HepG2 (cell line): ENCODE measurements around the gene LDLRAD4. TPM values are rescaled to one million over a fixed set of nuclear protein-coding genes. Genes with fewer than 3 reads are reported as not detected.

Experiments
- ATAC-seq: fragments of 200-7000 bp; cut with Tn5 transposase; 3 replicates; pipeline ENCODE4 v1.9.1; 2020; ENCODE audit warnings: mild to moderate bottlenecking, moderate library complexity
- BruUV-seq: library from RNA; stranded (reverse); fragments of 400-500 nt; replicated peaks from 2 replicates; lab custom pipeline; 2021; lab: Mats Ljungman, UMichigan
- CTCF ChIA-PET: fragments of 300-600 bp; formaldehyde crosslinking; extraction: SDS; loops from one replicate; lab custom pipeline; 2021; ENCODE audit warnings: low total read pairs, inconsistent platforms, low intra/inter-chr PET ratio; lab: Yijun Ruan, JAX
- POLR2A ChIA-PET: fragments of 350-600 bp; sonication (Branson Sonifier 250); formaldehyde crosslinking; loops from one replicate; lab custom pipeline; 2020; ENCODE audit warnings: antibody characterized with exemption, inconsistent platforms; lab: Yijun Ruan, JAX
- DNase-seq: peaks from one replicate; pipeline ENCODE4 v3.0.0-alpha.2; 2015; ENCODE audit warnings: low spot score
- FAIRE-seq: peaks from 3 replicates; lab custom pipeline; 2011; peaks lifted over from hg19 to GRCh38; lab: Jason Lieb, UNC
- H2AFZ ChIP-seq: one replicate; pipeline ENCODE4 v1.6.1; 2011; ENCODE audit warnings: low read length, inconsistent platforms
- H3K27ac ChIP-seq: fragments of 300-600 bp; 3 replicates; pipeline ENCODE4 v1.8.0; 2011; ENCODE audit warnings: mixed run types, mild to moderate bottlenecking, mixed read lengths, low read length, inconsistent platforms; ENCODE audit not compliant: insufficient read depth; ENCODE audit errors: extremely low read length
- H3K27me3 ChIP-seq, 2 experiments: fragments of 200-600 bp in 1 of 2; 2 replicates in 1 of 2; 3 replicates in 1 of 2; pipeline versions ENCODE4 v1.6.0 to v1.8.0; 2011; ENCODE audit warnings: low read length in 2 of 2, mild to moderate bottlenecking in 2 of 2, moderate library complexity in 2 of 2, inconsistent platforms in 1 of 2; ENCODE audit not compliant: insufficient read depth in 2 of 2, control insufficient read depth in 1 of 2
- H3K36me3 ChIP-seq, 2 experiments: fragments of 200-600 bp in 1 of 2; replicated peaks in 1 of 2; 2 replicates in 1 of 2; 3 replicates in 1 of 2; pipeline versions ENCODE4 v1.5.1 to v1.8.0; 2011; ENCODE audit warnings: low read length in 2 of 2, inconsistent platforms in 1 of 2; ENCODE audit not compliant: insufficient read depth in 2 of 2, control insufficient read depth in 1 of 2
- H3K4me1 ChIP-seq: 2 replicates; pipeline ENCODE4 v1.5.1; 2012; ENCODE audit warnings: low read length, inconsistent platforms; ENCODE audit not compliant: insufficient read depth
- H3K4me2 ChIP-seq: 2 replicates; pipeline ENCODE4 v1.6.0; 2011; ENCODE audit warnings: low read depth, low read length, inconsistent platforms
- H3K4me3 ChIP-seq, 3 experiments: fragments of 200-600 bp in 1 of 3; sonication (generic), shearing (Covaris generic) in 1 of 3; replicated peaks in 1 of 3; 2 replicates each; pipeline ENCODE4 v1.5.1; 2011 to 2016; ENCODE audit warnings: low read length in 3 of 3, inconsistent platforms in 2 of 3, low read depth in 2 of 3, mild to moderate bottlenecking in 2 of 3, control low read depth in 1 of 3, mixed read lengths in 1 of 3; ENCODE audit not compliant: insufficient read depth in 1 of 3
- H3K79me2 ChIP-seq: one replicate; pipeline ENCODE4 v1.6.1; 2011; ENCODE audit warnings: low read length, inconsistent platforms; ENCODE audit not compliant: insufficient read depth
- H3K9ac ChIP-seq: 2 replicates; pipeline ENCODE4 v1.6.0; 2011; ENCODE audit warnings: mild to moderate bottlenecking, low read depth, low read length, inconsistent platforms; ENCODE audit not compliant: insufficient read depth
- H3K9me3 ChIP-seq: 2 replicates; pipeline ENCODE4 v1.5.1; 2012; ENCODE audit warnings: mild to moderate bottlenecking, low read length
- H4K20me1 ChIP-seq: 2 replicates; pipeline ENCODE4 v1.6.0; 2011; ENCODE audit warnings: inconsistent platforms, mild to moderate bottlenecking, low read length, moderate library complexity; ENCODE audit not compliant: insufficient read depth
- HNF4G ChIP-seq, 2 experiments: sonication (generic) in 1 of 2; formaldehyde crosslinking in 1 of 2; IDR thresholded peaks; 2 replicates each; pipeline versions ENCODE4 v1.4.0 to v1.6.1; 2011 to 2020; ENCODE audit warnings: borderline replicate concordance in 2 of 2, low read depth in 2 of 2, mild to moderate bottlenecking in 2 of 2, low read length in 1 of 2, missing genetic modification reagents in 1 of 2, moderate library complexity in 1 of 2
- LCORL ChIP-seq, 2 experiments: fragments of 450-650 bp in 1 of 2; sonication (generic) in 1 of 2; formaldehyde crosslinking in 1 of 2; IDR thresholded peaks; 2 replicates each; pipeline versions ENCODE4 v1.5.0 to v1.6.1; 2017 to 2020; ENCODE audit warnings: antibody characterized with exemption in 1 of 2, missing genetic modification reagents in 1 of 2
- NRL ChIP-seq: sonication (generic); formaldehyde crosslinking; IDR thresholded peaks from 2 replicates; pipeline ENCODE4 v1.5.0; 2020; ENCODE audit warnings: missing genetic modification reagents, mild to moderate bottlenecking, moderate library complexity, borderline replicate concordance
- POGK ChIP-seq: sonication (generic); formaldehyde crosslinking; conservative IDR thresholded peaks from 2 replicates; pipeline ENCODE4 v1.8.0; 2022; ENCODE audit warnings: mild to moderate bottlenecking, moderate library complexity, missing genetic modification reagents
- SOX5 ChIP-seq: IDR thresholded peaks from 2 replicates; pipeline ENCODE4 v1.6.1; 2016; ENCODE audit warnings: borderline replicate concordance
- SP5 ChIP-seq: IDR thresholded peaks from 2 replicates; pipeline ENCODE4 v1.6.1; 2016; ENCODE audit warnings: low read depth, borderline replicate concordance
- ZBTB42 ChIP-seq: sonication (generic); formaldehyde crosslinking; IDR thresholded peaks from 2 replicates; pipeline ENCODE4 v1.5.0; 2020; ENCODE audit warnings: mild to moderate bottlenecking, missing genetic modification reagents
- ZFP41 ChIP-seq: sonication (generic); formaldehyde crosslinking; IDR thresholded peaks from 2 replicates; pipeline ENCODE4 v1.4.0; 2020; ENCODE audit warnings: mild to moderate bottlenecking, missing genetic modification reagents, borderline replicate concordance
- ZNF263 ChIP-seq: sonication (generic); formaldehyde crosslinking; IDR thresholded peaks from 2 replicates; pipeline ENCODE4 v1.4.0; 2020; ENCODE audit warnings: missing genetic modification reagents
- ZNF44 ChIP-seq: sonication (generic); formaldehyde crosslinking; IDR thresholded peaks from 2 replicates; pipeline ENCODE4 v1.5.1; 2020; ENCODE audit warnings: mild to moderate bottlenecking, missing genetic modification reagents
- ZNF556 ChIP-seq: sonication (generic); formaldehyde crosslinking; IDR thresholded peaks from 2 replicates; pipeline ENCODE4 v1.4.0; 2020; ENCODE audit warnings: mild to moderate bottlenecking, missing genetic modification reagents, borderline replicate concordance
- WGBS: methylation state at CpG from one replicate; pipeline ENCODE4 v1.1.6; 2017; ENCODE audit warnings: low lambda C conversion rate; 5-methylcytosine and 5-hydroxymethylcytosine counted together
- in situ Hi-C: cut with HindIII; loops from 2 replicates; pipeline ENCODE4 v1.10.0; 2017; ENCODE audit warnings: low pct_unique_long_range_greater_than_20kb; ENCODE audit not compliant: extremely low pct_ligation_motif_present
- intact Hi-C: fragments of 100-400 bp; cut with micrococcal nuclease; formaldehyde crosslinking; loops from one replicate; pipeline ENCODE4 v1.10.0; 2022; ENCODE audit not compliant: unreplicated experiment
- polyA plus RNA-seq, 8 experiments: library from polyadenylated mRNA; depleted of rRNA in 3 of 8; stranded (reverse) in 7 of 8; unstranded in 1 of 8; fragments of >200 nt; fragmentation: Illumina TruSeq in 4 of 8; extraction: Trizol in 4 of 8; gene quantifications; 2 replicates each; pipeline versions ENCODE4 v1.2.1 to v1.2.3, GENCODE V29; 2011 to 2016; ENCODE audit warnings: low read depth in 4 of 8, missing spikeins in 1 of 8, mixed read lengths in 1 of 8; ENCODE audit not compliant: insufficient read depth in 1 of 8
- total RNA-seq, 5 experiments: library from RNA; depleted of rRNA; stranded (reverse); fragments of >200 nt; fragmentation: Illumina TruSeq; extraction: Trizol; gene quantifications; 2 replicates each; pipeline ENCODE4 v1.2.3, GENCODE V29; 2016; ENCODE audit warnings: low read depth in 1 of 5
- TF ChIP-seq, protein P1 (sequence below): sonication (generic); formaldehyde crosslinking; IDR thresholded peaks from 2 replicates; pipeline ENCODE4 v1.4.0; 2020; ENCODE audit warnings: missing genetic modification reagents, borderline replicate concordance
- TF ChIP-seq, protein P2 (sequence below): sonication (generic); formaldehyde crosslinking; IDR thresholded peaks from 2 replicates; pipeline ENCODE4 v1.5.0; 2020; ENCODE audit warnings: missing genetic modification reagents

Gene LDLRAD4
- total and polyA plus RNA-seq, 2 of the 13 experiments (the other 11 are each of a cell fraction or from before 2014, with no cell fraction given): 13.6 to 20.9 TPM

GRCh38 chr18:13217971-13218367 lies 591 bp upstream of the LDLRAD4 start:
- Histone ChIP-seq H3K9me3 (no peaks in the 10 kb centered on the region), H2AFZ (no peak overlapping the region), H3K4me3 (peak overlapping the region; percentile 66 to 86 (median 83)), H3K36me3 (no peaks in the 10 kb centered on the region), H3K79me2 (peaks cover 8% of the 10 kb centered on the region), H3K4me2 (peak overlapping the region; percentile 80), H3K9ac (peak overlapping the region; percentile 72), H3K27ac (peak overlapping the region; percentile 66), H4K20me1 (no peaks in the 10 kb centered on the region; the same call in 1 of the 2 replicates), H3K27me3 (peaks cover 0 to 4% of the 10 kb centered on the region in 2 experiments; a peak in 2 of 5 replicates), H3K4me1 (peaks cover 71% of the 10 kb centered on the region)
- no peak for DNase-seq
- ChIA-PET POLR2A (interaction anchor here (0.7 to 1.8 kb wide), 3 partner anchors 38 to 79 kb away, joined by 3 to 10 read pairs (median 3); no protein-coding TSS in a partner anchor), CTCF (no interaction called here)
- in situ Hi-C loops (loop anchor here (25.0 kb wide), 1 partner anchor 419 kb away; no protein-coding TSS in a partner anchor), intact Hi-C loops (loop anchor here (1.0 to 10.0 kb wide), 6 partner anchors 41 to 497 kb away; no protein-coding TSS in a partner anchor)
- peak; percentile 22 for ATAC-seq
- no peak for FAIRE-seq
- WGBS: no CpG with 5 or more reads among the region's 53 CpGs
- no TSS peak for BruUV-seq
- TF ChIP-seq HNF4G (IDR thresholded peaks at IDR 0.05; ENCODE audit: borderline replicate concordance, low read depth, low read length) (no peak), HNF4G (CRISPR knock-in tag; IDR thresholded peaks at IDR 0.05; ENCODE audit: borderline replicate concordance, low read depth) (no peak), LCORL (IDR thresholded peaks at IDR 0.05) (no peak), LCORL (CRISPR knock-in tag; IDR thresholded peaks at IDR 0.05) (peak; percentile 74; the same call in 1 of the 2 replicates), ZBTB42 (no peak), NRL (CRISPR knock-in tag) (no peak), SOX5 (CRISPR knock-in tag) (no peak), ZFP41 (CRISPR knock-in tag) (no peak), ZNF556 (CRISPR knock-in tag) (peak; percentile 69; the same call in 1 of the 2 replicates), SP5 (no peak), POGK (CRISPR knock-in tag) (no peak; the same call in 1 of the 2 replicates), ZNF263 (CRISPR knock-in tag) (no peak), ZNF44 (no peak)
- TF ChIP-seq, protein P1, sequence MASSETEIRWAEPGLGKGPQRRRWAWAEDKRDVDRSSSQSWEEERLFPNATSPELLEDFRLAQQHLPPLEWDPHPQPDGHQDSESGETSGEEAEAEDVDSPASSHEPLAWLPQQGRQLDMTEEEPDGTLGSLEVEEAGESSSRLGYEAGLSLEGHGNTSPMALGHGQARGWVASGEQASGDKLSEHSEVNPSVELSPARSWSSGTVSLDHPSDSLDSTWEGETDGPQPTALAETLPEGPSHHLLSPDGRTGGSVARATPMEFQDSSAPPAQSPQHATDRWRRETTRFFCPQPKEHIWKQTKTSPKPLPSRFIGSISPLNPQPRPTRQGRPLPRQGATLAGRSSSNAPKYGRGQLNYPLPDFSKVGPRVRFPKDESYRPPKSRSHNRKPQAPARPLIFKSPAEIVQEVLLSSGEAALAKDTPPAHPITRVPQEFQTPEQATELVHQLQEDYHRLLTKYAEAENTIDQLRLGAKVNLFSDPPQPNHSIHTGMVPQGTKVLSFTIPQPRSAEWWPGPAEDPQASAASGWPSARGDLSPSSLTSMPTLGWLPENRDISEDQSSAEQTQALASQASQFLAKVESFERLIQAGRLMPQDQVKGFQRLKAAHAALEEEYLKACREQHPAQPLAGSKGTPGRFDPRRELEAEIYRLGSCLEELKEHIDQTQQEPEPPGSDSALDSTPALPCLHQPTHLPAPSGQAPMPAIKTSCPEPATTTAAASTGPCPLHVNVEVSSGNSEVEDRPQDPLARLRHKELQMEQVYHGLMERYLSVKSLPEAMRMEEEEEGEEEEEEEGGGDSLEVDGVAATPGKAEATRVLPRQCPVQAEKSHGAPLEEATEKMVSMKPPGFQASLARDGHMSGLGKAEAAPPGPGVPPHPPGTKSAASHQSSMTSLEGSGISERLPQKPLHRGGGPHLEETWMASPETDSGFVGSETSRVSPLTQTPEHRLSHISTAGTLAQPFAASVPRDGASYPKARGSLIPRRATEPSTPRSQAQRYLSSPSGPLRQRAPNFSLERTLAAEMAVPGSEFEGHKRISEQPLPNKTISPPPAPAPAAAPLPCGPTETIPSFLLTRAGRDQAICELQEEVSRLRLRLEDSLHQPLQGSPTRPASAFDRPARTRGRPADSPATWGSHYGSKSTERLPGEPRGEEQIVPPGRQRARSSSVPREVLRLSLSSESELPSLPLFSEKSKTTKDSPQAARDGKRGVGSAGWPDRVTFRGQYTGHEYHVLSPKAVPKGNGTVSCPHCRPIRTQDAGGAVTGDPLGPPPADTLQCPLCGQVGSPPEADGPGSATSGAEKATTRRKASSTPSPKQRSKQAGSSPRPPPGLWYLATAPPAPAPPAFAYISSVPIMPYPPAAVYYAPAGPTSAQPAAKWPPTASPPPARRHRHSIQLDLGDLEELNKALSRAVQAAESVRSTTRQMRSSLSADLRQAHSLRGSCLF (CRISPR knock-in tag): no peak
- TF ChIP-seq, protein P2, sequence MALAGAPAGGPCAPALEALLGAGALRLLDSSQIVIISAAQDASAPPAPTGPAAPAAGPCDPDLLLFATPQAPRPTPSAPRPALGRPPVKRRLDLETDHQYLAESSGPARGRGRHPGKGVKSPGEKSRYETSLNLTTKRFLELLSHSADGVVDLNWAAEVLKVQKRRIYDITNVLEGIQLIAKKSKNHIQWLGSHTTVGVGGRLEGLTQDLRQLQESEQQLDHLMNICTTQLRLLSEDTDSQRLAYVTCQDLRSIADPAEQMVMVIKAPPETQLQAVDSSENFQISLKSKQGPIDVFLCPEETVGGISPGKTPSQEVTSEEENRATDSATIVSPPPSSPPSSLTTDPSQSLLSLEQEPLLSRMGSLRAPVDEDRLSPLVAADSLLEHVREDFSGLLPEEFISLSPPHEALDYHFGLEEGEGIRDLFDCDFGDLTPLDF: no peak
